Trophoblast cell (in vitro differentiated cells and primary cell): ENCODE results near the gene SORCS3.

Experiments
- DNase-seq, 2 donors: peaks; one replicate each; pipeline ENCODE4 v3.0.0-alpha.2; 2016
- H2AFZ ChIP-seq: 2 replicates; pipeline ENCODE4 v1.6.1; 2013; ENCODE audit warnings: low read length, moderate library complexity, mild to moderate bottlenecking; ENCODE audit not compliant: insufficient read depth, poor library complexity
- H2AK5ac ChIP-seq: 2 replicates; pipeline ENCODE4 v1.6.1; 2013; ENCODE audit warnings: mild to moderate bottlenecking, low read length
- H2BK120ac ChIP-seq: 2 replicates; pipeline ENCODE4 v1.6.1; 2013; ENCODE audit warnings: low read length, mild to moderate bottlenecking, moderate library complexity; ENCODE audit not compliant: insufficient read depth, poor library complexity
- H2BK12ac ChIP-seq: 2 replicates; pipeline ENCODE4 v1.6.1; 2013; ENCODE audit warnings: mild to moderate bottlenecking, low read length, moderate library complexity
- H2BK5ac ChIP-seq: 2 replicates; pipeline ENCODE4 v1.6.1; 2013; ENCODE audit warnings: low read length, low read depth, moderate library complexity, mild to moderate bottlenecking; ENCODE audit not compliant: poor library complexity
- H3K14ac ChIP-seq: 2 replicates; pipeline ENCODE4 v1.6.1; 2013; ENCODE audit warnings: mild to moderate bottlenecking, low read length
- H3K18ac ChIP-seq: 2 replicates; pipeline ENCODE4 v1.6.1; 2013; ENCODE audit warnings: mild to moderate bottlenecking, low read length
- H3K23ac ChIP-seq: 2 replicates; pipeline ENCODE4 v1.6.1; 2013; ENCODE audit warnings: low read length
- H3K27ac ChIP-seq: 2 replicates; pipeline ENCODE4 v1.5.1; 2013; ENCODE audit warnings: low read depth, mild to moderate bottlenecking, inconsistent platforms, low read length, moderate library complexity
- H3K27me3 ChIP-seq: 2 replicates; pipeline ENCODE4 v1.6.1; 2013; ENCODE audit warnings: inconsistent platforms, mild to moderate bottlenecking, low read length, moderate library complexity; ENCODE audit not compliant: insufficient read depth
- H3K36me3 ChIP-seq, 2 experiments: 1 replicate in 1 of 2; 2 replicates in 1 of 2; pipeline ENCODE4 v1.6.1; 2013; ENCODE audit warnings: low read length in 2 of 2, mild to moderate bottlenecking in 2 of 2, moderate library complexity in 1 of 2; ENCODE audit not compliant: insufficient read depth in 2 of 2, control insufficient read depth in 1 of 2
- H3K4ac ChIP-seq: 2 replicates; pipeline ENCODE4 v1.6.1; 2013; ENCODE audit warnings: low read depth, mild to moderate bottlenecking, low read length, moderate library complexity
- H3K4me1 ChIP-seq, 2 experiments: 1 replicate in 1 of 2; 2 replicates in 1 of 2; pipeline ENCODE4 v1.6.1; 2013; ENCODE audit warnings: low read length in 2 of 2, mild to moderate bottlenecking in 2 of 2, moderate library complexity in 1 of 2; ENCODE audit not compliant: insufficient read depth in 2 of 2, control insufficient read depth in 1 of 2
- H3K4me2 ChIP-seq: 2 replicates; pipeline ENCODE4 v1.6.1; 2013; ENCODE audit warnings: inconsistent platforms, mild to moderate bottlenecking, low read length, moderate library complexity
- H3K4me3 ChIP-seq: 2 replicates; pipeline ENCODE4 v1.5.1; 2013; ENCODE audit warnings: mild to moderate bottlenecking, low read depth, low read length, inconsistent platforms
- H3K79me1 ChIP-seq: one replicate; pipeline ENCODE4 v1.6.1; 2013; ENCODE audit warnings: low read length
- H3K79me2 ChIP-seq: 2 replicates; pipeline ENCODE4 v1.6.1; 2013; ENCODE audit warnings: low read length, mild to moderate bottlenecking; ENCODE audit not compliant: control insufficient read depth, insufficient read depth, poor library complexity
- H3K9ac ChIP-seq: 2 replicates; pipeline ENCODE4 v1.6.1; 2013; ENCODE audit warnings: mild to moderate bottlenecking, low read length
- H3K9me3 ChIP-seq: 2 replicates; pipeline ENCODE4 v1.6.1; 2013; ENCODE audit warnings: low read depth, mild to moderate bottlenecking, control low read depth, inconsistent platforms, low read length; ENCODE audit not compliant: insufficient read depth
- H4K12ac ChIP-seq: 2 replicates; pipeline ENCODE4 v1.6.1; 2013; ENCODE audit warnings: low read depth, mild to moderate bottlenecking, low read length, moderate library complexity
- H4K8ac ChIP-seq: 2 replicates; pipeline ENCODE4 v1.6.1; 2013; ENCODE audit warnings: low read depth, mild to moderate bottlenecking, low read length, moderate library complexity
- H4K91ac ChIP-seq: one replicate; pipeline ENCODE4 v1.6.1; 2013; ENCODE audit warnings: low read depth, mild to moderate bottlenecking, low read length, moderate library complexity
- WGBS: extraction: QIAGEN DNeasy Blood & Tissue Kit; methylation state at CpG from one replicate; pipeline ENCODE4 v1.1.7; 2013; ENCODE audit warnings: missing lambda C conversion rate; ENCODE audit not compliant: insufficient read length, insufficient coverage; ENCODE audit errors: extremely low coverage; 5-methylcytosine and 5-hydroxymethylcytosine counted together

Gene SORCS3

DNA sequence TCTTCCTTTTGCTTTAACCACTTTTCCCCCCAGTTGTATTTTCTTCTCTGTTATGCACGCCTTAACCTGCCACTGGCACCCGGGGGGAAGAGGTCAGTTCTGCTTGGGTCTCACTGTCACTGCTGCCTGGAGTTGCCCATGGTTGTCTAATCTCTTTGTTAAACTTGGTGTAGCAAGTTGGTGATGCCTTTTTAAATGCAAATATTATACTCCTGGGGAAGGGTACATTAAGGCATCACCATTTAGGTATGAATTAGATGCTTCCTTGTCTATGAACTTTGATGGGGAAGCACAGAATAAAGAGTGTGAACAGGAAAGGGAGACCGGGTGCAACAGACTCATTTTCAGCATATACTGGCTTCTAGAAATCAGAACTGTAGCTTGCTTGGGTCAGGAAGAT is 9.1 kb upstream of the SORCS3 start:
- Histone ChIP-seq H3K9ac (no peak overlapping the region), H2AFZ (no peak overlapping the region), H3K27me3 (no peaks in the 10 kb centered on the region), H3K27ac (no peak overlapping the region), H3K9me3 (no peaks in the 10 kb centered on the region), H3K79me2 (no peaks in the 10 kb centered on the region), H2AK5ac (no peak overlapping the region), H3K23ac (no peak overlapping the region), H4K12ac (no peak overlapping the region), H3K18ac (no peak overlapping the region), H2BK120ac (no peak overlapping the region), H4K91ac (no peak overlapping the region), H2BK5ac (no peak overlapping the region), H3K14ac (no peak overlapping the region), H3K4ac (no peak overlapping the region), H3K36me3 (no peaks in the 10 kb centered on the region), H4K8ac (no peak overlapping the region), H3K4me3 (no peak overlapping the region), H3K79me1 (no peaks in the 10 kb centered on the region), H3K4me1 (no peaks in the 10 kb centered on the region), H2BK12ac (no peak overlapping the region), H3K4me2 (no peak overlapping the region)
- DNase-seq, result no peak
- WGBS, result no CpG with 5 or more reads among the region's 3 CpGs

DNA sequence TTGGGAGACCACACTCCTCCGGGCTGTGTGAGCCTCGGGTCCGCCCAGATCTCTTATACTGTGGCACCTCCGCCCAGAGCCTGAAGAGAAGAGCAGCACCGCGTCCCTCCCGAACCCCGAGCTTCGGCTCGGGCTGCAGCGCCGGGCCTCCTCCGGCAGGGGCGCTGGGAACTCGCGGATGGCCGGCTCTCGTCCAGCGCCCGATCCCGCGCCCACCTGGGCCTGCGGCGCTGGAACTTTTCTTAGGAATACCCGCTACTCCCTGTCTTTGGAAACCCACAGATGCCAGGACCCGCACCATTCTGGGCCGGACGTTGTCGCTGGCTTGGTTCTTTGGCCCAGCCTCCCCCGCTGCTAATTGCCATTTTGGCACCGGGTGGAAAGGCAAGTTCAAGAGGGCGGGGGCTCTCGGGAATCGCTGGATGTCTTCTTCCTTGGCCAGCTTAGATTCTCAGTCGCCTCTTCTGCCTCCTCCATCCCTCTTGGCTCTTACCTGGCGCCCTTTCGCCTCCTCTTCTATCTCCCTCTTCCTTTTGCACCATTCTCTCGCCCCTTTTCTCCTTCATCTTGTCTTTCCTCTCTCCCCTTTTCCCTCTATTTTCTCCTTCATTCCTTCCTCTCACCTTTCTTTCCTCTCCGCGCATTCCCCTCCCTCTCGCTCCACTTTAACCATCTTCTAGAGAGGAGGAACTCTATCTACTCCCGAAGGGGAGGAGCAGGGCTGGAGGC is 2.1 kb upstream of the SORCS3 start:
- no peak overlapping the region for H3K4me3 ChIP-seq
- H3K14ac ChIP-seq, result no peak overlapping the region

DNA sequence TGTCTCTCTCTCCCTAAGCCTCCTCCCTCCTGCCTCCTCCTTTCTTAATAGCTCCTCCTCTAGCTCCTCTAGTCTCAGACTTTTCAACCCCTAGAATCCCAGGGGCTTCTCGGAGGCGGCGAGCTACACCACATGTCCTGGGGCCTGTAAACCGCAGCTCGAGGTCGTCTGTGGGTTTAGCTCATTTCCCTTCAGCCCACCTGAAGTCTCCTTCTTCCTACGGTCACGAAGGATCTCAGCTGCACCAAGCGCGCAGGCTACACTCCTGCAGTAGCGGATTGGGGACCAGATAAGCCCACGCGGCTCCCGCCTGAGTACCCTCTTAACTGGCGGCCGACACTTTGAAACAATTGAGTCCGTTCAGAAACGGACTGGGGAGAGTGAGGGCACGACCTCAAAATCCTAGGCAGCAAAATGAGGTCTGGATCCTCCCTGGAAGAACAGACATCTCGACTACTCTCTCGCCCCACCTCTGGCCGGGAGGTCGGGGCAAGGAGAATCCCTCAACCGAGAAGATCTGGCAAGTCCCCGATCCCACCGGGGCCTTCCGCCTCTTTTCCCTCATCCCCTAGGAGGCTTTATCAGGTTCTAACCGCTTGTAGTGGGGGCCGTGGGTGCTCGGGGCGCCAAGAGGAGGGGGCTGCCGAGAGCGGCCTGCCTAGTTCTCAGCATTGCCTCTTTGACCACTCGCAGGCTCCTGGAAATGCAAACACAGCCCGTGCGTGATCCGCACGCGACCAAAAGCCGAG is 1.3 kb upstream of the SORCS3 start:
- H4K12ac ChIP-seq, result no peak overlapping the region
- H3K18ac ChIP-seq, result no peak overlapping the region
- H3K27me3 ChIP-seq, result peaks cover 46% of the 10 kb centered on the region
- H3K4ac ChIP-seq, result no peak overlapping the region
- H3K79me1 ChIP-seq, result no peaks in the 10 kb centered on the region
- H2AFZ ChIP-seq, result no peak overlapping the region
- H3K14ac ChIP-seq, result no peak overlapping the region
- H3K9ac ChIP-seq, result no peak overlapping the region
- no peak overlapping the region for H4K91ac ChIP-seq
- no peak overlapping the region for H2AK5ac ChIP-seq
- no peaks in the 10 kb centered on the region for H3K36me3 ChIP-seq
- no peak overlapping the region for H2BK5ac ChIP-seq
- H3K79me2 ChIP-seq, result no peaks in the 10 kb centered on the region
- H3K9me3 ChIP-seq, result no peaks in the 10 kb centered on the region
- H2BK12ac ChIP-seq, result no peak overlapping the region
- no peak overlapping the region for H2BK120ac ChIP-seq
- no peak for DNase-seq
- no CpG with 5 or more reads among the region's 40 CpGs for WGBS
- peaks cover 10 to 19% of the 10 kb centered on the region in 2 experiments for H3K4me1 ChIP-seq
- no peak overlapping the region for H3K23ac ChIP-seq
- no peak overlapping the region for H3K27ac ChIP-seq
- no peak overlapping the region for H4K8ac ChIP-seq
- H3K4me3 ChIP-seq, result peak overlapping the region; percentile 63
- peak overlapping the region; percentile 70 for H3K4me2 ChIP-seq

More for the DNA sequence above, 2.1 kb upstream of the SORCS3 start:
- H3K4me2 ChIP-seq, result peak overlapping the region; percentile 70
- H2BK120ac ChIP-seq, result no peak overlapping the region
- H3K18ac ChIP-seq, result no peak overlapping the region
- no peaks in the 10 kb centered on the region for H3K36me3 ChIP-seq
- H3K27me3 ChIP-seq, result peaks cover 46% of the 10 kb centered on the region
- no peak overlapping the region for H4K8ac ChIP-seq
- no peak overlapping the region for H2AFZ ChIP-seq
- WGBS, result 100% methylated on average over 1 of the region's 42 CpGs
- no peak overlapping the region for H4K12ac ChIP-seq
- no peak overlapping the region for H4K91ac ChIP-seq
- H3K4me1 ChIP-seq, result peaks cover 10 to 19% of the 10 kb centered on the region in 2 experiments
- no peaks in the 10 kb centered on the region for H3K79me1 ChIP-seq
- H2AK5ac ChIP-seq, result no peak overlapping the region
- no peak overlapping the region for H3K9ac ChIP-seq
- no peaks in the 10 kb centered on the region for H3K79me2 ChIP-seq
- H2BK12ac ChIP-seq, result no peak overlapping the region
- no peaks in the 10 kb centered on the region for H3K9me3 ChIP-seq
- H2BK5ac ChIP-seq, result no peak overlapping the region
- DNase-seq, result no peak
- H3K4ac ChIP-seq, result no peak overlapping the region
- H3K23ac ChIP-seq, result no peak overlapping the region
- no peak overlapping the region for H3K27ac ChIP-seq

DNA sequence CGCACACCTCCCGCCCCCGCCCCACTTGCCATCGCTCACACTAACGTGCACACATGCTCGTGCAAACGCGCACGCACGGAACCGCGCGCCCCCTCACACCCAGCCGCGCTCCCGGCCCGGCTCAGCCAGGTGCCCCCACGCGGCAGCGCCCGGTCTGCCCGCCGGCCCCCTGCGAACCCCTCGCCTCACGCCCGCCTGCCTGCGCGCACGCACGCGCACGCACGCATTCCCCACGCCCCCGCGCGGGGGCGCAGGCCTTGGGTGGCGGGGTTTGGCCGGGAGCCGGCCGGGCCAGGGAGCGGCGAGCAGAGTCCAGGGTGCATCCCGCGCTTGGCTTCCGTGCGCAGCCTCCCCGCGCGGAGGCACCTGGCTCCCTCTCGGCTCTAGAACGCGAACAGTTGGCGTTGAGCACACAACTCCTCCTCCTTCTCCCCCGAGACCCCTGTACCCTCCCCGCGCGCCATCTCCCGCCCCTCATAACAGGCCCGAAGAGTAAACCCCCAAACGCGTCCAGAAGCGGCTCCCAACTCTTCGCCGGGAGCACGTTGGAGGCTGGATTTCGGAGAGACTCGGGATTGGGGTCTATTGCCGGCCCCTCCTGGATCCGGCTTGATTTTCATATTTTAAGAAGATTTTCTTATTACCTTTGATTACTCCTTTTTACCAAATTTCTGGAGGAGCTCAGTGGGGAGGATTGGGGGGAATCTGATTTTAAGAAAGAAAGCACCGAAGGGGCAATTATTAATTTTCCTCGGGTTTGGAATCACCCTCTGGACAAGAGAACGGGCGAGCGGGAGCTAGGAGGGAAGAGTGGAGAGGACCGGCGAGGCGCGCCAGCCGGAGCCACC is 527 bp upstream of the SORCS3 start:
- no peak overlapping the region for H3K23ac ChIP-seq
- no peak overlapping the region for H2AFZ ChIP-seq
- no peaks in the 10 kb centered on the region for H3K79me1 ChIP-seq
- no peak overlapping the region for H2AK5ac ChIP-seq
- peaks cover 10 to 19% of the 10 kb centered on the region in 2 experiments for H3K4me1 ChIP-seq
- no peak overlapping the region for H4K91ac ChIP-seq
- no peaks in the 10 kb centered on the region for H3K9me3 ChIP-seq
- H4K12ac ChIP-seq, result no peak overlapping the region
- WGBS, result no CpG with 5 or more reads among the region's 82 CpGs
- no peaks in the 10 kb centered on the region for H3K79me2 ChIP-seq
- no peak overlapping the region for H2BK5ac ChIP-seq
- no peak overlapping the region for H3K27ac ChIP-seq
- H3K4me3 ChIP-seq, result peak overlapping the region; percentile 63
- DNase-seq, result no peak
- H3K27me3 ChIP-seq, result peaks cover 46% of the 10 kb centered on the region
- H4K8ac ChIP-seq, result no peak overlapping the region
- no peak overlapping the region for H3K9ac ChIP-seq
- H3K36me3 ChIP-seq, result no peaks in the 10 kb centered on the region
- no peak overlapping the region for H3K4ac ChIP-seq
- no peak overlapping the region for H3K18ac ChIP-seq
- no peak overlapping the region for H3K14ac ChIP-seq
- H2BK120ac ChIP-seq, result no peak overlapping the region
- no peak overlapping the region for H2BK12ac ChIP-seq
- peak overlapping the region; percentile 70 for H3K4me2 ChIP-seq
